Epithelial cell of esophagus (primary cell): ENCODE data around the gene EME1.
A peak's percentile ranks its signal among the peaks of the same experiment; 100 is the strongest.

ENCODE experiments used
- DNase-seq: peaks from one replicate; pipeline ENCODE4 v3.0.0; 2010; ENCODE audit warnings: low read depth
- H3K4me3 ChIP-seq: 2 replicates; pipeline ENCODE4 v1.5.1; 2011; ENCODE audit warnings: mild to moderate bottlenecking, low read length, control low read depth
- CTCF ChIP-seq: IDR thresholded peaks from 2 replicates; pipeline ENCODE4 v1.5.1; 2011; ENCODE audit warnings: low read depth, mild to moderate bottlenecking, low read length, control low read depth, inconsistent platforms; ENCODE audit not compliant: insufficient read depth; ENCODE audit errors: missing control alignments

The EME1 gene

GRCh38 chr17:50373705-50374104 is 676 bp downstream of the EME1 start:
- H3K4me3 ChIP-seq = peak overlapping the region; percentile 88
- no peak for TF ChIP-seq CTCF
- no peak for DNase-seq

GRCh38 chr17:50375858-50376538 is 3.0 kb downstream of the EME1 start:
- no peak for DNase-seq
- no peak for TF ChIP-seq CTCF
- H3K4me3 ChIP-seq = no peak overlapping the region

GRCh38 chr17:50379351-50380132 is 6.5 kb downstream of the EME1 start:
- DNase-seq = no peak
- no peak for TF ChIP-seq CTCF
- H3K4me3 ChIP-seq = no peak overlapping the region

- no peak for DNase-seq
- no peak overlapping the region for H3K4me3 ChIP-seq
- TF ChIP-seq CTCF = peak; percentile 10
Observed at GRCh38 chr17:50380369-50381259, 7.6 kb downstream of the EME1 start.

GRCh38 chr17:50381260-50381815 is 8.3 kb downstream of the EME1 start:
- H3K4me3 ChIP-seq = no peak overlapping the region
- TF ChIP-seq CTCF = no peak
- no peak for DNase-seq

- H3K4me3 ChIP-seq = no peak overlapping the region
- no peak for DNase-seq
- no peak for TF ChIP-seq CTCF
Observed at GRCh38 chr17:50381920-50382319, 8.9 kb downstream of the EME1 start.
